Mucosa of rectum (tissue), 2 donors: ENCODE data around the gene FUBP1.
"Not testable (repeated sequence)": the region's sequence is repeated elsewhere in the genome, so short reads cannot be mapped to it uniquely, and the experiment has no call there.

Experiments
- H3K27ac ChIP-seq, 2 donors: one replicate each; pipeline ENCODE4 v1.7.0; 2013; ENCODE audit warnings: inconsistent platforms in 2 of 2, low read depth in 2 of 2, low read length in 2 of 2
- H3K27me3 ChIP-seq, 2 donors: one replicate each; pipeline ENCODE4 v1.7.0; 2013; ENCODE audit warnings: low read length in 2 of 2; ENCODE audit not compliant: control insufficient read depth in 2 of 2, insufficient read depth in 2 of 2
- H3K36me3 ChIP-seq, 2 donors: one replicate each; pipeline ENCODE4 v1.7.0; 2013; ENCODE audit warnings: low read length in 2 of 2; ENCODE audit not compliant: control insufficient read depth in 2 of 2, insufficient read depth in 2 of 2
- H3K4me1 ChIP-seq, 2 donors: one replicate each; pipeline ENCODE4 v1.7.0; 2013; ENCODE audit warnings: low read length in 2 of 2, mild to moderate bottlenecking in 1 of 2; ENCODE audit not compliant: control insufficient read depth in 2 of 2, insufficient read depth in 2 of 2
- H3K4me3 ChIP-seq, 2 donors: one replicate each; pipeline ENCODE4 v1.7.0; 2013; ENCODE audit warnings: low read length in 2 of 2
- H3K9ac ChIP-seq, 2 donors: one replicate each; pipeline ENCODE4 v1.7.0; 2013; ENCODE audit warnings: low read length in 2 of 2, low read depth in 1 of 2, mild to moderate bottlenecking in 1 of 2
- H3K9me3 ChIP-seq, 2 donors: one replicate each; pipeline ENCODE4 v1.7.0; 2013; ENCODE audit warnings: low read length in 2 of 2; ENCODE audit not compliant: control insufficient read depth in 2 of 2
- donor health status: healthy.
- donor health status: Normal muscosa, but diverticular disease.

The FUBP1 gene, protein sequence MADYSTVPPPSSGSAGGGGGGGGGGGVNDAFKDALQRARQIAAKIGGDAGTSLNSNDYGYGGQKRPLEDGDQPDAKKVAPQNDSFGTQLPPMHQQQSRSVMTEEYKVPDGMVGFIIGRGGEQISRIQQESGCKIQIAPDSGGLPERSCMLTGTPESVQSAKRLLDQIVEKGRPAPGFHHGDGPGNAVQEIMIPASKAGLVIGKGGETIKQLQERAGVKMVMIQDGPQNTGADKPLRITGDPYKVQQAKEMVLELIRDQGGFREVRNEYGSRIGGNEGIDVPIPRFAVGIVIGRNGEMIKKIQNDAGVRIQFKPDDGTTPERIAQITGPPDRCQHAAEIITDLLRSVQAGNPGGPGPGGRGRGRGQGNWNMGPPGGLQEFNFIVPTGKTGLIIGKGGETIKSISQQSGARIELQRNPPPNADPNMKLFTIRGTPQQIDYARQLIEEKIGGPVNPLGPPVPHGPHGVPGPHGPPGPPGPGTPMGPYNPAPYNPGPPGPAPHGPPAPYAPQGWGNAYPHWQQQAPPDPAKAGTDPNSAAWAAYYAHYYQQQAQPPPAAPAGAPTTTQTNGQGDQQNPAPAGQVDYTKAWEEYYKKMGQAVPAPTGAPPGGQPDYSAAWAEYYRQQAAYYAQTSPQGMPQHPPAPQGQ

DNA sequence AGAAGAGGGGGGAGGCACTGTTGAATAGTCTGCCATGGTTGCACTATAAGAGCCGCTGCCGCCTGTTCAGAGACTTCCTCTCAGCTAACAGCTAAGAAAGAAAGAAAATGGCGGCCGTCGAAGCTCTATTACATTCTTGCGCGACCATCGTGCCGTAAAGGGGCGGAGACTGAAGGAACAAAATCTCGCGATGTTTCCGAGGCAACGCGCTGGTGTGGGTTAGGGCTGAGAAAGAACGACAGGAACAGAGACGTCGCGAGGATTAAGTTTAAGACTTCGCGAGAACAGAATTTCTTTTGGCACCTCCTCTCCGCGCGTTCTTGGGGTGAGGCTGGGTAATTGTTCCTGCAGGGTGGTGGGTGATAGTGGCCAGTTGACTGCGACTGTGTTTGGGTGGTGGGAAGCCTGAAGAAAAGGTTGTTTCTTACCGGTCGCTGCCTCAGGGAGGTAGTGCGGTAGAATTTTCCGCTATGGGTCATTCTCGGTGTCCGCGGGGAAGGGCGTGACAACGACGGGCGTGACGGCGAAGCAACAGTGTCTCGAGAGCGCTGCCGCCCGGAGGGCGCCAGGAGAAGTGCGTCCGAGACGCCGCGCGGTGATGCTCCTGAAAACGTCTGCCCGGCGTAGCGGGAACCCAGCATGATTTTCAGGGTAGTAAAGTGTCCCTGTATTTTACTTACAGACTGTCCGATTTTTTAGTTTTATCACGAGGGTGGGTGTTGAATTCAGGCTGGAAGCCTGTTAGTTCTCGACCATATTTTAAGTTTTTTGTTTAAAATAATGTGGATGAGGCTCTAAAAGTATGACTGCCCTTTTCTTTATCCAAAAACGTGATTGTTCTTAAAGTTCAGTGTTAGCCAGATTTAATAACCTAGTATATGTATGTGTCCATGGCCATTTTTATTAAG is at the start of gene FUBP1:
FUBP1 (minus strand) TSS at position 104 of the 908 bp plus-strand sequence; CDS start at position 36, 68 bp downstream.
- Histone ChIP-seq H3K27me3 (no peaks in the 10 kb centered on the region), H3K9ac (peak within 1 kb of the TSS; percentile 97 to 99), H3K9me3 (no peaks in the 10 kb centered on the region), H3K4me1 (peaks cover 16 to 17% of the 10 kb centered on the region in 2 donors), H3K36me3 (no peaks in the 10 kb centered on the region), H3K27ac (peak within 1 kb of the TSS; percentile 95 to 100), H3K4me3 (peak within 1 kb of the TSS; percentile 96)

DNA sequence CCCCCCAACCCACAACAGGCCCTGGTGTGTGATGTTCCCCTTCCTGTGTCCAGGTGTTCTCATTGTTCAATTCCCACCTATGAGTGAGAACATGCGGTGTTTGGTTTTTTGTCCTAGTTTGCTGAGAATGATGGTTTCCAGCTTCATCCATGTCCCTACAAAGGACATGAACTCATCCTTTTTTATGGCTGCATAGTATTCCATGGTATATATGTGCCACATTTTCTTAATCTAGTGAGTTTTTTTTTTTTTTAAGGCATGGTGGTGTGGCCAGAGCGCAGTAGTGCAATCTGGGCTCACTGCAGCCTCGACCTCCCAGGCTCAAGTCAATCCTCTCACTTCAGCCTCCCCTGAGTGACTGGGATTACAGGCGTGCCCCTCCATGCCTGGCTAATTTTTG is 42.3 kb upstream of the FUBP1 start:
- not testable (repeated sequence) for H3K36me3 ChIP-seq, H3K27ac ChIP-seq, H3K9me3 ChIP-seq, H3K4me1 ChIP-seq, H3K4me3 ChIP-seq, H3K9ac ChIP-seq, H3K27me3 ChIP-seq

DNA sequence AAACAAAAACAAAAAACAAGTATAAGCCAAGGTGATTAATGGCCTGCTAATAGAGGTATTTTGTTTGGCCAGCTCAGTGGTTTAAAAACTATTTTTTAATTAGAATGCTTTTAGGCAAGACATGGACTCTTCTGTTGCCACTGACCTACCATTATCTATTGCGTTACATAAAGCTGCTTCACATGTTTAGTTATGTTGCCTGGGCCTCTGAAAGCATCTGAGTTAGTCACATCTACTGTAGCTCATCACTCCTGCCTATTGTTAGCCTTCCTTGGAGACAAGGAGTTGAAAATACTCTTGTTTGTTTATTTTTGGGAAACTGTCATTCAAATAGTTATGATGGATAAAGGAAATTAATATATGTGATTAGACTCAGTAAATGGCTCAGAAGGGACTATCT is 40.2 kb upstream of the FUBP1 start:
- H3K27ac ChIP-seq, result no peak overlapping the region
- H3K36me3 ChIP-seq, result peaks cover 5% of the 10 kb centered on the region in 2 donors
- no peaks in the 10 kb centered on the region for H3K27me3 ChIP-seq
- no peaks in the 10 kb centered on the region for H3K9me3 ChIP-seq
- no peaks in the 10 kb centered on the region for H3K4me1 ChIP-seq
- no peak overlapping the region for H3K9ac ChIP-seq
- H3K4me3 ChIP-seq, result no peak overlapping the region

DNA sequence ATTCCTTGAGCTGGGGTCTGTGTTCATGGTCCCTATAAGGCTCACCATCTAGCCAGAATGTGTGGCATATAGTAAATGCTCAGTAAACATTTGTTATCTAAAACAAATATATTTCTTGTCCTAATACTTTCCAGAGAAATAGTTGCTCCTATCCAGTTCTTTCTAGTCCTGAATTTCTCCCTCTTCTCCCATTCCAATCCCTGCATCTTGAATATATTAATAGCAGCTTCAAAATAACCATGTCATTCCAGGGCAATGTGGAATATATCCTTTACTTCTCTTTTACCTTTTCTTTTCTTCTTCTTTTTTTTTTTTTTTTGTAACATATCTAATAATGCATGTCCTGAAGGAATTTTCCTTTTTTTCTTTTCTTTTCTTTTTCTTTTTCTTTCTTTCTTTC is 36.3 kb upstream of the FUBP1 start:
- no peaks in the 10 kb centered on the region for H3K27me3 ChIP-seq
- no peak overlapping the region for H3K9ac ChIP-seq
- no peak overlapping the region for H3K4me3 ChIP-seq
- H3K9me3 ChIP-seq, result no peaks in the 10 kb centered on the region
- peaks cover 5 to 8% of the 10 kb centered on the region in 2 donors for H3K36me3 ChIP-seq
- no peaks in the 10 kb centered on the region for H3K4me1 ChIP-seq
- H3K27ac ChIP-seq, result no peak overlapping the region

DNA sequence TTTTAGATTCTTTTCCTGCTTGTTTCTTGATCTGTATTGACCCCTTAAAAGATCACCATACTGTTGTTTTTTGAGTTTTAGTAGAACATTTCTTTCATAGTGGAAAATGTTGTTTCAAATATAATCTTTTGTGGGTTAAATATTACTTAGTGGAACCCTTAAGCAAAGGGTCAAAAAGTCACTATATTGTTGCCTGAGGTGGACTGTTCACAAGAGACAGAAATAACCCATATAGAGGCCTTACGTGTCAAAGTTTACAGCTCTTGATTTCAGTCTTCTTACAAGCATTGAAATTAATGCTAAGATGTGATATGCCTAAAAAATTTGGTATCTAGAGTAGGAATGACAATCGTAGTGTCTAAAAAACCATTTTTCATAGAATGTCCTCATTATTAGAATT is 32.2 kb upstream of the FUBP1 start:
- H3K4me1 ChIP-seq, result peaks cover 0 to 3% of the 10 kb centered on the region in 2 donors
- no peak overlapping the region for H3K27ac ChIP-seq
- no peaks in the 10 kb centered on the region for H3K27me3 ChIP-seq
- no peak overlapping the region for H3K9ac ChIP-seq
- H3K36me3 ChIP-seq, result peaks cover 4 to 5% of the 10 kb centered on the region in 2 donors
- H3K4me3 ChIP-seq, result no peak overlapping the region
- no peaks in the 10 kb centered on the region for H3K9me3 ChIP-seq

DNA sequence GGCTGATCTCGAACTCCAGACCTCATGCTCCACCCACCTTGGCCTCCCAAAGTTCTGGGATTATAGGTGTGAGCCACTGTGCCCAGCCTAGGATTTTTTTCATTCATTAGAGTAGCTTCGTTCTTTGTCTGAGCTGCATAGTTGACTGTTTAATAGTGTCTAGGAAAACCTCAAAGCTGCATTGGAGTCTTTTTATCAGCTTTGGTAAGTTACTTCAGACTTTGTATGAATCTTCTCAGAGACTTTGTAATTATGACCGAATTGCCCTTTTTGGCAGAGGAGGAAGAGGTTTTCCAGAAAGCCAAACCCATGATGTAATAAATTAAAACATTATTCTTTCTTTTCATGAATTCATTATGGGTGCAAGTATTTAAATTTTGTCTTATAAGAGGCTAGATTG is 31.0 kb upstream of the FUBP1 start:
- Histone ChIP-seq H3K36me3 (peaks cover 1 to 3% of the 10 kb centered on the region in 2 donors), H3K4me3 (no peak overlapping the region), H3K27ac (no peak overlapping the region), H3K27me3 (no peaks in the 10 kb centered on the region), H3K9me3 (no peaks in the 10 kb centered on the region), H3K9ac (no peak overlapping the region), H3K4me1 (peaks cover 0 to 5% of the 10 kb centered on the region in 2 donors)

DNA sequence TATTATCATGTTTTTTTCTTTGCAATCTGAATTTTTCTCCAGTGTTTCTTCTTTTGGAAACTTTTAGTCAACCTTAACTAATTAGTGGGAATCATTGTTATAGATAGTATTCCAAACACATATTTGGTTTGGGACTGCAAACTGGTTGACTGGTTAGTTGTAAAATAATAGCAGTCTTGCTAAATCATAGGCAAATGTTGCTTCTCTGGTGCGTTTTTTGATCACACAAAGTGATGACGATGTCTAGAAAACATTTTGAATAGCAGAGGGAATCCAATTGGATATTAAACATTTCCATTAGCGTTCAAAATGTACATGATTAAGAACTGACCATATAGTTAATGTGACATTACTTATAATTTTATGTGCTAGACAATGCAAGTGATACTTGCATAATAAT is 30.4 kb upstream of the FUBP1 start:
- Histone ChIP-seq H3K4me1 (peaks cover 0 to 5% of the 10 kb centered on the region in 2 donors), H3K9ac (no peak overlapping the region), H3K36me3 (peaks cover 0 to 3% of the 10 kb centered on the region in 2 donors), H3K9me3 (no peaks in the 10 kb centered on the region), H3K27me3 (no peaks in the 10 kb centered on the region), H3K4me3 (no peak overlapping the region), H3K27ac (no peak overlapping the region)

DNA sequence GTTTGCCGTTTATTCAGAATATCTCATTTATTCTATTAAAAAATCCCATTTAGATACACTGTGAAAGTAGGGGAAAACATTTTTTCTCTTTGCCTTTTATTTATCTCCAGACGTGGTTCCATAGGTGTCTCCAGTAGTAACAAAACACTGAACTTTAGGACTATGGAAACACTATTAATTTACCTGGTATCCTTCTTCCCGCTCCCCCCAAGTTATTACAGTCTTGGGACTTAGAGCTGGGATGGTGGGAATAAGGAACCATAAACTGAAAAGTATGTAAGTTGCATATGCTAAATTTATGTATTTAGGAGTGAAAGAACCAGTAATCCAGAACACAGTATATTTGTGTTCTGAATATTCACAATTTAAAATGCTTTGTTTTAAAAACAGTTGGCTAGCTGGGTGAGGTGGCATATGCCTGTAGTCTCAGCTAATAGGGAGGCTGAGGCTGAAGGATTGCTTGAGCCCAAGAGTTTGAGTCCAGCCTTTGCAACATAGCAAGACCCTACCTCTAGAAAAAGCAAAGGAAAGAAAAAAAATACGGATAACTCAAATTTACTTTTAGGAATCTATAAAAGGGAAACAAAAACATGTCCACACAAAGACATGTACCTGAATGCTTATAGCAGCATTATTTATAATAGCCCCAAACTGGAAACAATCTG is 28.9 kb upstream of the FUBP1 start:
- Histone ChIP-seq H3K4me3 (peak overlapping the region in 1 of 2 donors; percentile 41), H3K27me3 (no peaks in the 10 kb centered on the region), H3K9me3 (no peaks in the 10 kb centered on the region), H3K27ac (no peak overlapping the region), H3K36me3 (no peaks in the 10 kb centered on the region), H3K4me1 (peaks cover 2 to 5% of the 10 kb centered on the region in 2 donors), H3K9ac (no peak overlapping the region)

DNA sequence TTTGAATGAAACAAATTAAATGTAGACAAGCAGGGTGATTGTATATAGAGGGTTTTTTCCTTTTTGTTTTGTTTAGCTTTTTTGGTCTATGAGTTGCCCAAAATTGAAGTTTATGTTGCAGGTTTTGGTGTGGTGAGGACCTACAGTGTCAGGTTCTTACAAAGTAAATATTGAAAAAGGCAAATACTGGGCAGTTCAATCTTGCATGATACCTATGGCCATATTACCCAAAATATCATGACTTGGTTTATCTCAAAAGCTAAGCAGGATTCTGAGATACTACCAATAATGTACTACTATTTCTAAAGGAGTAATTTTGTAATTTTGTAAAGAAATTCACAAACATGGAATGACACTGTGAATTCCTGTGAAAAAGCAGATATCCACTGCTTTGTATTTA is 27.6 kb upstream of the FUBP1 start:
- H3K4me3 ChIP-seq, result peak overlapping the region; percentile 74 to 88
- H3K27me3 ChIP-seq, result no peaks in the 10 kb centered on the region
- no peaks in the 10 kb centered on the region for H3K36me3 ChIP-seq
- no peak overlapping the region for H3K9ac ChIP-seq
- no peak overlapping the region for H3K27ac ChIP-seq
- peaks cover 2 to 5% of the 10 kb centered on the region in 2 donors for H3K4me1 ChIP-seq
- no peaks in the 10 kb centered on the region for H3K9me3 ChIP-seq
